SU-DHL-6 (cell line): ENCODE results near the gene OR10G3.

Experiments used
- H2AFZ ChIP-seq: fragments of 200-600 bp; sonication (generic); 2 replicates; pipeline ENCODE4 v1.6.1; 2014; ENCODE audit warnings: low read depth, mild to moderate bottlenecking, moderate library complexity, mixed read lengths, antibody characterized with exemption, low read length; ENCODE audit not compliant: severe bottlenecking
- H3F3A ChIP-seq: fragments of 200-600 bp; shearing (Covaris generic); 2 replicates; pipeline ENCODE4 v1.6.0; 2016; ENCODE audit warnings: antibody characterized with exemption, mild to moderate bottlenecking; ENCODE audit not compliant: insufficient read depth
- H3K27ac ChIP-seq: fragments of 200-600 bp; sonication (generic); 2 replicates; pipeline ENCODE4 v1.5.1; 2016; ENCODE audit warnings: low read depth, mild to moderate bottlenecking, low read length, moderate library complexity, mixed read lengths
- H3K27me3 ChIP-seq: fragments of 200-600 bp; sonication (generic), shearing (Covaris generic); 2 replicates; pipeline ENCODE4 v1.6.0; 2014; ENCODE audit warnings: mild to moderate bottlenecking, low read length
- H3K36me3 ChIP-seq: fragments of 200-600 bp; sonication (generic); 2 replicates; pipeline ENCODE4 v1.6.1; 2014; ENCODE audit warnings: mild to moderate bottlenecking, low read length, mixed read lengths
- H3K4me2 ChIP-seq: fragments of 300-600, 200-600 bp; shearing (Covaris generic), sonication (generic); 2 replicates; pipeline ENCODE4 v1.6.0; 2014; ENCODE audit warnings: low read length, low read depth, mild to moderate bottlenecking; ENCODE audit not compliant: poor library complexity, severe bottlenecking
- H3K4me3 ChIP-seq: fragments of 200-600 bp; sonication (generic); 2 replicates; pipeline ENCODE4 v1.5.1; 2014; ENCODE audit warnings: antibody characterized with exemption, low read length, mild to moderate bottlenecking, mixed read lengths; ENCODE audit not compliant: insufficient read depth, poor library complexity, severe bottlenecking
- H3K79me2 ChIP-seq: fragments of 200-600 bp; sonication (generic); 2 replicates; pipeline ENCODE4 v1.6.1; 2014; ENCODE audit warnings: mild to moderate bottlenecking, low read length, moderate library complexity; ENCODE audit not compliant: insufficient read depth
- H3K9ac ChIP-seq: fragments of 200-600 bp; sonication (generic); 2 replicates; pipeline ENCODE4 v1.7.0; 2014; ENCODE audit warnings: mild to moderate bottlenecking, low read length
- H3K9me2 ChIP-seq: fragments of 200-600 bp; sonication (generic); replicated peaks from 2 replicates; pipeline ENCODE4 v1.6.1; 2014; ENCODE audit warnings: low read length; ENCODE audit not compliant: insufficient read depth
- H3K9me3 ChIP-seq: fragments of 200-600 bp; sonication (generic); 2 replicates; pipeline ENCODE4 v1.6.1; 2014; ENCODE audit warnings: low read length, mixed read lengths; ENCODE audit not compliant: insufficient read depth
- H4K20me1 ChIP-seq: fragments of 200-600 bp; sonication (generic); 2 replicates; pipeline ENCODE4 v1.6.1; 2014; ENCODE audit warnings: low read depth, mild to moderate bottlenecking, antibody characterized with exemption, low read length, moderate library complexity, mixed read lengths
- CTCF ChIP-seq: fragments of 200-600 bp; sonication (generic); IDR thresholded peaks from one replicate; pipeline ENCODE4 v1.5.1; 2017; ENCODE audit warnings: antibody characterized with exemption, mild to moderate bottlenecking, low read length, moderate library complexity; ENCODE audit not compliant: insufficient read depth, poor library complexity, severe bottlenecking
- EZH2phosphoT487 ChIP-seq: fragments of 200-600 bp; sonication (generic), shearing (Covaris generic); conservative IDR thresholded peaks from 2 replicates; pipeline ENCODE4 v1.6.1; 2018; ENCODE audit warnings: mild to moderate bottlenecking, antibody characterized with exemption, low read length, moderate library complexity, mixed read lengths

The OR10G3 gene

GRCh38 chr14:21539189-21539940 lies 40.5 kb downstream of the OR10G3 start:
- Histone ChIP-seq H3F3A (no peaks in the 10 kb centered on the region), H4K20me1 (no peaks in the 10 kb centered on the region), H3K79me2 (no peaks in the 10 kb centered on the region), H3K9me2 (no peaks in the 10 kb centered on the region), H3K4me2 (no peak overlapping the region), H3K4me3 (no peak overlapping the region), H3K9me3 (no peaks in the 10 kb centered on the region), H3K36me3 (no peaks in the 10 kb centered on the region), H3K27ac (no peak overlapping the region), H3K27me3 (no peaks in the 10 kb centered on the region), H3K9ac (no peak overlapping the region), H2AFZ (no peak overlapping the region)
- TF ChIP-seq CTCF (no peak), EZH2phosphoT487 (no peak)

- H3K9me2 ChIP-seq, result no peaks in the 10 kb centered on the region
- H2AFZ ChIP-seq, result no peak overlapping the region
- H3K4me2 ChIP-seq, result no peak overlapping the region
- H3K36me3 ChIP-seq, result no peaks in the 10 kb centered on the region
- H3K4me3 ChIP-seq, result no peak overlapping the region
- no peaks in the 10 kb centered on the region for H4K20me1 ChIP-seq
- no peaks in the 10 kb centered on the region for H3K79me2 ChIP-seq
- no peaks in the 10 kb centered on the region for H3F3A ChIP-seq
- H3K27ac ChIP-seq, result no peak overlapping the region
- no peaks in the 10 kb centered on the region for H3K9me3 ChIP-seq
- no peak overlapping the region for H3K9ac ChIP-seq
- TF ChIP-seq EZH2phosphoT487, result no peak
- TF ChIP-seq CTCF, result no peak
- no peaks in the 10 kb centered on the region for H3K27me3 ChIP-seq
Observed at GRCh38 chr14:21537090-21537424, 42.8 kb downstream of the OR10G3 start.

GRCh38 chr14:21536418-21537089 lies 43.3 kb downstream of the OR10G3 start:
- H3F3A ChIP-seq, result no peaks in the 10 kb centered on the region
- no peaks in the 10 kb centered on the region for H3K27me3 ChIP-seq
- H3K79me2 ChIP-seq, result no peaks in the 10 kb centered on the region
- no peaks in the 10 kb centered on the region for H3K9me3 ChIP-seq
- no peak overlapping the region for H3K4me2 ChIP-seq
- H2AFZ ChIP-seq, result no peak overlapping the region
- no peak overlapping the region for H3K9ac ChIP-seq
- no peak for TF ChIP-seq EZH2phosphoT487
- TF ChIP-seq CTCF, result no peak
- H3K36me3 ChIP-seq, result no peaks in the 10 kb centered on the region
- H3K4me3 ChIP-seq, result no peak overlapping the region
- no peaks in the 10 kb centered on the region for H4K20me1 ChIP-seq
- no peak overlapping the region for H3K27ac ChIP-seq
- no peaks in the 10 kb centered on the region for H3K9me2 ChIP-seq
